Sigmoid colon (tissue), 4 donors: Measurements from ENCODE around the gene EHD2.

ENCODE experiments used
- EP300 ChIP-seq, 4 donors: sonication (generic); formaldehyde crosslinking; IDR thresholded peaks; one replicate each; pipeline ENCODE4 v1.6.1; 2017; ENCODE audit warnings: antibody characterized with exemption in 4 of 4
- POLR2A ChIP-seq, 2 donors: fragments of 450-650 bp; IDR thresholded peaks; one replicate each; pipeline ENCODE4 v1.6.1; 2016; ENCODE audit warnings: antibody characterized with exemption in 2 of 2, mild to moderate bottlenecking in 2 of 2, moderate library complexity in 2 of 2
- POLR2AphosphoS5 ChIP-seq, 4 donors: sonication (generic); formaldehyde crosslinking; IDR thresholded peaks; one replicate each; pipeline ENCODE4 v1.6.1; 2017; ENCODE audit warnings: antibody characterized with exemption in 4 of 4
- TF ChIP-seq, protein P1 (sequence below), 4 experiments: fragments of 450-650 bp in 3 of 4; fragments of 200-600 bp in 1 of 4; IDR thresholded peaks; one replicate each; pipeline ENCODE4 v1.5.1; 2016 to 2019; ENCODE audit warnings: antibody characterized with exemption in 4 of 4, mild to moderate bottlenecking in 3 of 4, moderate library complexity in 2 of 4

DNA sequence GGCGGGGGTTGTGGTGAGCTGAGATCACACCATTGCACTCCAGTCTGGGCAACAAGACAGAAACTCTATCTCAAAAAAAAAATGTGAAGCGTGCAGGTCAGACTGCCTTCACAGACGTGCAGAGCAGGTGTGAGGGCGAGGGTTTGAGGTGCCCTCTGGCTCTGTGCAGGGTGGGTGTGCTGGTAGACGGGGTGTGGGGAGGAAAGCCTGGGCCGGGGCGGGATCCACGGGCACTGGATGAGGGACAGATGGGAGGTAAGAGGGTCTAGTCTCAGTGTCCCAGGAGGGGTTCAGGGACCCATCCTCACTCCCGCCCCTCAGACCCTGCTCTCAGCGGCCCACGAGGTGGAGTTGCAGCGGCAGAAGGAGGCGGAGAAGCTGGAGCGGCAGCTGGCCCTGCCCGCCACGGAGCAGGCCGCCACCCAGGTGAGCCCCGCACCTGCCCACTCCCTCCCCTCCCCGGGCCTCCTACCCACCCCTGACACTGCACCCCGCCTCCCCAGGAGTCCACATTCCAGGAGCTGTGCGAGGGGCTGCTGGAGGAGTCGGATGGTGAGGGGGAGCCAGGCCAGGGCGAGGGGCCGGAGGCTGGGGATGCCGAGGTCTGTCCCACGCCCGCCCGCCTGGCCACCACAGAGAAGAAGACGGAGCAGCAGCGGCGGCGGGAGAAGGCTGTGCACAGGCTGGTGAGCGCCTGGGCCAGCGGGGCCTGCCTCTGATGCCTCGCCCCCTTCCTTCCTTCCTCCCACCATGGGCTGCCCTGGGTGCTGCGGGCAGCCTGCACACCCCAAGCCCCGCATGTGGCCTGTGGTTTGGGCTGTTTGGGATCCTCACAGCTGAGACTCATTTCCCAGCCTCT, 41.2 kb downstream of the EHD2 start:
- TF ChIP-seq POLR2A (IDR thresholded peaks at IDR 0.05) (no peak), EP300 (IDR thresholded peaks at IDR 0.05) (no peak), POLR2AphosphoS5 (IDR thresholded peaks at IDR 0.05) (no peak)
- TF ChIP-seq, protein P1, sequence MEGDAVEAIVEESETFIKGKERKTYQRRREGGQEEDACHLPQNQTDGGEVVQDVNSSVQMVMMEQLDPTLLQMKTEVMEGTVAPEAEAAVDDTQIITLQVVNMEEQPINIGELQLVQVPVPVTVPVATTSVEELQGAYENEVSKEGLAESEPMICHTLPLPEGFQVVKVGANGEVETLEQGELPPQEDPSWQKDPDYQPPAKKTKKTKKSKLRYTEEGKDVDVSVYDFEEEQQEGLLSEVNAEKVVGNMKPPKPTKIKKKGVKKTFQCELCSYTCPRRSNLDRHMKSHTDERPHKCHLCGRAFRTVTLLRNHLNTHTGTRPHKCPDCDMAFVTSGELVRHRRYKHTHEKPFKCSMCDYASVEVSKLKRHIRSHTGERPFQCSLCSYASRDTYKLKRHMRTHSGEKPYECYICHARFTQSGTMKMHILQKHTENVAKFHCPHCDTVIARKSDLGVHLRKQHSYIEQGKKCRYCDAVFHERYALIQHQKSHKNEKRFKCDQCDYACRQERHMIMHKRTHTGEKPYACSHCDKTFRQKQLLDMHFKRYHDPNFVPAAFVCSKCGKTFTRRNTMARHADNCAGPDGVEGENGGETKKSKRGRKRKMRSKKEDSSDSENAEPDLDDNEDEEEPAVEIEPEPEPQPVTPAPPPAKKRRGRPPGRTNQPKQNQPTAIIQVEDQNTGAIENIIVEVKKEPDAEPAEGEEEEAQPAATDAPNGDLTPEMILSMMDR (IDR thresholded peaks at IDR 0.05) = no peak
